Naive thymus-derived CD8-positive, alpha-beta T cell (primary cell): Measurements from ENCODE around the gene CEACAM1. TPM values are rescaled to one million over a fixed set of nuclear protein-coding genes. Genes with fewer than 3 reads are reported as not detected.

Experiments
- ATAC-seq, 2 donors: fragments of 150-1000 bp; cut with Tn5 transposase in 1 of 2; sonication (Bioruptor Pico), chemical (Tn5 transposase) in 1 of 2; 1 replicate in 1 of 2; 2 replicates in 1 of 2; pipeline ENCODE4 v1.10.0; 2021; ENCODE audit warnings: mild to moderate bottlenecking in 2 of 2, moderate library complexity in 2 of 2
- POLR2A ChIA-PET: fragments of 350-600 bp; sonication (Branson Sonifier 250); formaldehyde crosslinking; loops from one replicate; lab custom pipeline; 2021; ENCODE audit warnings: antibody characterized with exemption; lab: Charles Lee
- DNase-seq, 10 donors: peaks; one replicate each; pipeline versions ENCODE4 v3.0.0 to v3.0.0-alpha.2; 2020 to 2022
- H3K27ac Mint-ChIP-seq, 10 donors: one replicate each; pipeline ENCODE4 v1.8.0; 2020 to 2022; ENCODE audit warnings: mild to moderate bottlenecking in 10 of 10, mixed read lengths in 10 of 10, moderate library complexity in 4 of 10, inconsistent platforms in 1 of 10
- H3K27me3 Mint-ChIP-seq, 5 donors: one replicate each; pipeline ENCODE4 v1.8.0; 2021 to 2022; ENCODE audit warnings: mixed read lengths in 5 of 5
- H3K36me3 Mint-ChIP-seq, 3 donors: one replicate each; pipeline ENCODE4 v1.8.0; 2020 to 2022; ENCODE audit warnings: mixed read lengths in 3 of 3, mild to moderate bottlenecking in 2 of 3, inconsistent platforms in 1 of 3
- H3K4me1 Mint-ChIP-seq, 4 donors: one replicate each; pipeline ENCODE4 v1.8.0; 2021 to 2022; ENCODE audit warnings: mixed read lengths in 4 of 4
- H3K4me3 Mint-ChIP-seq, 10 donors: one replicate each; pipeline ENCODE4 v1.8.0; 2020 to 2022; ENCODE audit warnings: mild to moderate bottlenecking in 10 of 10, mixed read lengths in 10 of 10, moderate library complexity in 6 of 10, inconsistent platforms in 1 of 10
- H3K9me3 Mint-ChIP-seq, 9 donors: one replicate each; pipeline ENCODE4 v1.8.0; 2020 to 2022; ENCODE audit warnings: mixed read lengths in 9 of 9, mild to moderate bottlenecking in 3 of 9, inconsistent platforms in 1 of 9, moderate library complexity in 1 of 9
- polyA plus RNA-seq, 3 donors: library from polyadenylated mRNA; unstranded; fragments of 300-500 nt; fragmentation: Illumina TruSeq; gene quantifications; one replicate each; pipeline ENCODE4 v1.2.3, GENCODE V29; 2021
- total RNA-seq, 8 experiments: library from RNA in 2 of 8; stranded (reverse) in 2 of 8; gene quantifications; one replicate each; pipeline ENCODE4 v1.2.3 and lab custom pipeline; 2021 to 2026

The CEACAM1 gene
- total RNA-seq (1 to 10 TPM; 1.3 to 1.6 TPM), polyA plus RNA-seq (1 to 10 TPM; 1.3 to 2.2 (median 1.4) TPM), total RNA-seq (lab: John Stamatoyannopoulos, UW) (0.08 to 2.6 (median 0.56) reads per million in 6 experiments)

- Mint-ChIP-seq H3K27ac (peak within 1 kb of the TSS; percentile 77 to 97 (median 89)), H3K4me3 (peak within 1 kb of the TSS; percentile 73 to 91 (median 87)), H3K4me1 (peaks cover 27 to 51% (median 41%) of the 10 kb centered on the region in 4 donors), H3K9me3 (no peaks in the 10 kb centered on the region), H3K27me3 (no peaks in the 10 kb centered on the region), H3K36me3 (peaks cover 0 to 4% (median 3%) of the 10 kb centered on the region in 3 donors)
- ATAC-seq (peak; percentile 80 to 82), DNase-seq (peak in 9 of 10 donors; percentile 13 to 68 (median 29))
- POLR2A ChIA-PET, result interaction anchor here (0.6 to 2.8 kb wide), 5 partner anchors 63 to 453 kb away, joined by 3 to 13 read pairs (median 5); partner anchors contain the start of gene ZNF574
Observed at GRCh38 chr19:42528354-42529247, at the start of gene CEACAM1. Gene CEACAM1, minus strand, starts transcription at chr19:42528481. Its CDS starts 107 bp downstream, at chr19:42528374.

GRCh38 chr19:42577016-42577415 lies 48.7 kb upstream of the CEACAM1 start:
- no peak overlapping the region for H3K4me3 Mint-ChIP-seq
- H3K9me3 Mint-ChIP-seq, result no peaks in the 10 kb centered on the region
- ATAC-seq (no peak), DNase-seq (no peak)
- H3K27ac Mint-ChIP-seq, result no peak overlapping the region
- peaks cover 11 to 31% (median 16%) of the 10 kb centered on the region in 5 donors for H3K27me3 Mint-ChIP-seq
- H3K4me1 Mint-ChIP-seq, result peaks cover 0 to 7% (median 0%) of the 10 kb centered on the region in 4 donors
- H3K36me3 Mint-ChIP-seq, result no peaks in the 10 kb centered on the region
- POLR2A ChIA-PET, result no interaction called here

- POLR2A ChIA-PET, result no interaction called here
- Mint-ChIP-seq H3K4me3 (no peak overlapping the region), H3K4me1 (peaks cover 0 to 7% (median 0%) of the 10 kb centered on the region in 4 donors), H3K9me3 (peaks cover 0 to 2% (median 0%) of the 10 kb centered on the region in 9 donors), H3K27ac (no peak overlapping the region), H3K27me3 (peaks cover 12 to 32% (median 16%) of the 10 kb centered on the region in 5 donors), H3K36me3 (no peaks in the 10 kb centered on the region)
- DNase-seq, result no peak
- no peak for ATAC-seq
Observed at GRCh38 chr19:42576241-42576640, 48.0 kb upstream of the CEACAM1 start.

GRCh38 chr19:42573642-42574041 lies 45.4 kb upstream of the CEACAM1 start:
- H3K9me3 Mint-ChIP-seq, result peaks cover 0 to 2% (median 0%) of the 10 kb centered on the region in 9 donors
- DNase-seq (no peak), ATAC-seq (no peak)
- no peaks in the 10 kb centered on the region for H3K36me3 Mint-ChIP-seq
- H3K27me3 Mint-ChIP-seq, result peaks cover 9 to 48% (median 9%) of the 10 kb centered on the region in 5 donors
- POLR2A ChIA-PET, result interaction anchor here (0.5 kb wide), 1 partner anchor 19 kb away, joined by 3 read pairs; no protein-coding TSS in a partner anchor
- peaks cover 0 to 7% (median 0%) of the 10 kb centered on the region in 4 donors for H3K4me1 Mint-ChIP-seq
- no peak overlapping the region for H3K4me3 Mint-ChIP-seq
- no peak overlapping the region for H3K27ac Mint-ChIP-seq

- Mint-ChIP-seq H3K27ac (no peak overlapping the region), H3K4me3 (no peak overlapping the region), H3K4me1 (peaks cover 0 to 24% (median 2%) of the 10 kb centered on the region in 4 donors), H3K9me3 (peaks cover 0 to 2% (median 0%) of the 10 kb centered on the region in 9 donors), H3K27me3 (peaks cover 7 to 32% (median 11%) of the 10 kb centered on the region in 5 donors), H3K36me3 (no peaks in the 10 kb centered on the region)
- POLR2A ChIA-PET, result no interaction called here
- no peak for DNase-seq
- ATAC-seq, result no peak
Observed at GRCh38 chr19:42571116-42571515, 42.8 kb upstream of the CEACAM1 start.

GRCh38 chr19:42569193-42569592 lies 40.9 kb upstream of the CEACAM1 start:
- Mint-ChIP-seq H3K4me3 (no peak overlapping the region), H3K9me3 (peaks cover 0 to 2% (median 0%) of the 10 kb centered on the region in 9 donors), H3K27me3 (peaks cover 7 to 31% (median 10%) of the 10 kb centered on the region in 5 donors), H3K4me1 (peaks cover 0 to 20% (median 2%) of the 10 kb centered on the region in 4 donors), H3K36me3 (no peaks in the 10 kb centered on the region), H3K27ac (no peak overlapping the region)
- ATAC-seq (no peak), DNase-seq (no peak)
- POLR2A ChIA-PET, result no interaction called here

GRCh38 chr19:42568006-42568405 lies 39.7 kb upstream of the CEACAM1 start:
- H3K27ac Mint-ChIP-seq, result peak overlapping the region in 3 of 10 donors; percentile 2 to 66 (median 65)
- no peak overlapping the region for H3K4me3 Mint-ChIP-seq
- DNase-seq, result no peak
- H3K9me3 Mint-ChIP-seq, result peaks cover 0 to 2% (median 0%) of the 10 kb centered on the region in 9 donors
- H3K36me3 Mint-ChIP-seq, result no peaks in the 10 kb centered on the region
- POLR2A ChIA-PET, result no interaction called here
- H3K27me3 Mint-ChIP-seq, result peaks cover 4 to 38% (median 11%) of the 10 kb centered on the region in 5 donors
- H3K4me1 Mint-ChIP-seq, result peaks cover 4 to 20% (median 6%) of the 10 kb centered on the region in 4 donors
- ATAC-seq, result no peak

GRCh38 chr19:42567567-42567966 lies 39.3 kb upstream of the CEACAM1 start:
- no peak for ATAC-seq
- peaks cover 0 to 2% (median 0%) of the 10 kb centered on the region in 9 donors for H3K9me3 Mint-ChIP-seq
- no peak overlapping the region for H3K4me3 Mint-ChIP-seq
- POLR2A ChIA-PET, result no interaction called here
- no peaks in the 10 kb centered on the region for H3K36me3 Mint-ChIP-seq
- peaks cover 4 to 20% (median 6%) of the 10 kb centered on the region in 4 donors for H3K4me1 Mint-ChIP-seq
- no peak overlapping the region for H3K27ac Mint-ChIP-seq
- no peak for DNase-seq
- H3K27me3 Mint-ChIP-seq, result peaks cover 4 to 40% (median 9%) of the 10 kb centered on the region in 5 donors

- H3K36me3 Mint-ChIP-seq, result no peaks in the 10 kb centered on the region
- DNase-seq, result peak in 3 of 10 donors; percentile 12 to 15 (median 12)
- H3K27ac Mint-ChIP-seq, result peak overlapping the region in 1 of 10 donors; percentile 60
- H3K9me3 Mint-ChIP-seq, result no peaks in the 10 kb centered on the region
- H3K4me1 Mint-ChIP-seq, result peaks cover 4 to 20% (median 6%) of the 10 kb centered on the region in 4 donors
- POLR2A ChIA-PET, result no interaction called here
- ATAC-seq, result peak; percentile 65 to 69
- no peak overlapping the region for H3K4me3 Mint-ChIP-seq
- peaks cover 11 to 45% (median 17%) of the 10 kb centered on the region in 5 donors for H3K27me3 Mint-ChIP-seq
Observed at GRCh38 chr19:42563352-42564210, 35.3 kb upstream of the CEACAM1 start.

GRCh38 chr19:42561512-42561911 lies 33.2 kb upstream of the CEACAM1 start:
- no peak for DNase-seq
- Mint-ChIP-seq H3K36me3 (peaks cover 0 to 2% (median 0%) of the 10 kb centered on the region in 3 donors), H3K27me3 (peaks cover 17 to 54% (median 22%) of the 10 kb centered on the region in 5 donors), H3K9me3 (no peaks in the 10 kb centered on the region), H3K4me3 (no peak overlapping the region), H3K27ac (peak overlapping the region in 1 of 10 donors; percentile 55), H3K4me1 (peaks cover 4 to 6% (median 5%) of the 10 kb centered on the region in 4 donors)
- POLR2A ChIA-PET, result no interaction called here
- ATAC-seq, result no peak

GRCh38 chr19:42560731-42561130 lies 32.5 kb upstream of the CEACAM1 start:
- no peak for DNase-seq
- Mint-ChIP-seq H3K27ac (no peak overlapping the region), H3K27me3 (peaks cover 17 to 61% (median 26%) of the 10 kb centered on the region in 5 donors), H3K4me1 (peaks cover 4 to 12% (median 6%) of the 10 kb centered on the region in 4 donors), H3K36me3 (peaks cover 0 to 2% (median 0%) of the 10 kb centered on the region in 3 donors), H3K4me3 (no peak overlapping the region), H3K9me3 (no peaks in the 10 kb centered on the region)
- ATAC-seq, result no peak
- POLR2A ChIA-PET, result no interaction called here
